ENCODE measurements around the gene TNP2.

Gene TNP2

DNA sequence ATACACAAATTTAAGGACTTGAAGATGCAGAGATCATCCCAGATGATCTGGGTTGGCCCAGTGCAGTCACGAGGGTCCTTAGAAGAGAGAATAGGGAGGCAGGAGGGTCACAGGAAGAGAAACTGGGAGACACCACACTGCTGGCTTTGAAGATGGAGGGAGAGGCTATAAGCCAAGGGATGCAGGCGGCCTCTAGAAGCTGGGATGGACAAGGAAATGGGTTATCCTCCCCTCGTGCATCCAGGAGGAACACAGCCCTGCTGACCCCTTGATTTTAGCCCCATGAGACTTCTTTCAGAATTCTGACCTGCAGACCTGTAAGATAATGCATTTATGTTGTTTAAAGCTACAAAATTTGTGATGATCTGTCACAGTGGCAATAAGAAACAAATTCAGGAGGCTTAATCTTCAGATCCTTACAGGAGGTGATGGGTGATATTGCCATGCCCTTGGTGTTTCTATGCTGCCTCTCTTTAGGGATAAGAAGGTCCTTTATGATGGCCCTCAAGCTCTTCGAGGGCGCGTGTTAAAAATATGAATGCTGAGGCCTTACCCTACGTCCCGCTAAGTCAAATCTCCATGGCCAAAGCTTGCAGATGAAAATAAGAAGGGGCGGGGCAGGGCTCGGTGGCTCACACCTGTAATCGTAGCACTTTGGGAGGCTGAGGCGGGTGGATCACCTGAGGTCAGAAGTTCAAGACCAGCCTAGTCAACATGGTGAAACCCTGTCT lies 8.6 kb upstream of the TNP2 start:
- no peak for DNase-seq (ENCODE audit: low read depth in 2 of 2)

DNA sequence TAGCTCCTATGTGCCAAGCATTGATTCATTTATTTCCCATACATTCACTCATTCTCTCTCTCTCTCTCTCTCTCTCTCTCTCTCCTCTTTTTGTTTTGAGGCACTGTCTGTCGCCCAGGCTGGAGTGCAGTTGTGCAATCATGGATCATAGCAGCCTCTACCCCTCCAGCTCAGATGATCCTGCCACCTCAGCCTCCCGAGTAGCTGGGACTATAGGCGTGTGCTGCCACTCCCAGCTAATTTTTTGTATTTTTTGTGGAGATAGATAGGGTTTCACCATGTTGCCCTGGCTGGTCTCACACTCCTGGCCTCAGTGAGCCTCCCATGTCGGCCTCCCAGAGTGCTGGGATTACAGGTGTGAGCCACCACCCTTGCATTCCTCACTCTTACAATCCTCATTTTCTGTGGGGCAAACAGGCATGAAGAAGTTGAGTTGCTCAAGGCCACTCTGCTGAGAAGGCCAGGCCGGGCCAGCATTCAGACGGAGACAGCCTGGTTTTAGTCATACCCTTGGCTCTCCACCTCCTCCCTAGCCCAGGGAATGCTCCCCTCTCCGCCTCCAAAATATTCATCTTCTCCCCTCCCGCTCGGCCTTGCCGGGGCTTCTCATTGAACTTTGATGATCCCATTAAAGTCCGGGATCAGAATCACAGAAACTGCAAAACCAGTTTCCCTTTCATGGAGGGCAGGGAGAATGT lies 7.9 kb upstream of the TNP2 start:
- DNase-seq (ENCODE audit: low read depth in 2 of 2), result no peak

DNA sequence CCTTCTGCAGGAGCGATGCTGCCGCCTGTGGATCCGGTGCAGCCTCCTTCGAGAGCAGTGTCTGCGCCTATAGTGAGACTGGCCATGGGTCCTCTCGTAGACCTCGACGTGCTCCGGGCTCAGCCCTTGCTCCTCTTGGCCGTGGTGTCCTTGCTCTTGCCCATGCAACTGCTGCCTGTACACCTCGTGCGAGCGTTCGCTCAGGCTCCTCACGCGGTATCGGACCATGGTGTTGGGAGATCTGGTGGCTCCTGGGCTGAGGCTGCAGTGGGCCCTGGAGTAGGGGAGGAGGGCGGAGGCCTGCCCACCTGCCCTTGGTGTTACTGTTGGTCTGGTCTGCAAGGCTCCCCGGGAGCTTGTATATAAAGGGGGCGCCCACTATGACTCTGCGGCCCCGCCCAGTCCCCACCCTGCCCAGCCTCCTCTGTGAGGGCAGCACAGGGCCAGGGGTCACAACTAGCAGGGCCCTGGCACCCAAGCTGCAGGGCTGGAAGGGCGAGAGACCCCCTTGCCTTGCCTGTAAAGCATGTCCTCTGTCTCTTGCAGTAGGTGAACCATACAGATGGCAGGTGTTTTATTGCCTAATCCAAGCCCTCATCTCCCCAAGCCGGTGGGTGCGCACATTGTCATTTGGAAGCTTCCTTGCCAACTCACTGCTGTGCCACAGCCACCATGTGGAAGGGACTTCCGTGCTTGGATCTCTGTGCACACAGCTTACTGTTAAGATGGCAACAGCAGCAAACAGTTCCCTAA lies 7.2 kb upstream of the TNP2 start, which contains the start of gene PRM2:
PRM2 (minus strand) TSS at position 338 of the 753 bp plus-strand sequence; CDS start at position 228, 110 bp downstream.
- DNase-seq (ENCODE audit: low read depth in 2 of 2), result no peak

DNA sequence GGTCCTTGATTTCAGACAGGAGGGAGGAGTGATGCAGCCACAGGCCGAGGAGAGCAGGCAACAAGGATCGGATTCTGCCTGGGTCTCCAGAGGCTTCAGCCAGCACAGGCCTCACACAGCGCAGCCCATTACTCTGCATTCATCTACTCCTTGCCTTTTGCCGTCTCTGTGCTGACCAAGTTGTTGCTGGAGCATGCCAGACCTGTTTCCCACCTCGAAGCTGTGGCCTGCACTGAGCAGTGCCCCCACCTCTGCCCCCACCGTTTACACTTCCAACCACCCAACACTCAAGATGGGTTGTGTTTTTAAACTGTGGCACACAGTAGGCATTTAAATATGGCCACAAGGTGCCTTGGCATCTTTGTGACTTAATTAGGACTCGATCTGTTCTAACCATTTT lies 5.8 kb upstream of the TNP2 start:
- no peak for DNase-seq (ENCODE audit: low read depth in 2 of 2)

DNA sequence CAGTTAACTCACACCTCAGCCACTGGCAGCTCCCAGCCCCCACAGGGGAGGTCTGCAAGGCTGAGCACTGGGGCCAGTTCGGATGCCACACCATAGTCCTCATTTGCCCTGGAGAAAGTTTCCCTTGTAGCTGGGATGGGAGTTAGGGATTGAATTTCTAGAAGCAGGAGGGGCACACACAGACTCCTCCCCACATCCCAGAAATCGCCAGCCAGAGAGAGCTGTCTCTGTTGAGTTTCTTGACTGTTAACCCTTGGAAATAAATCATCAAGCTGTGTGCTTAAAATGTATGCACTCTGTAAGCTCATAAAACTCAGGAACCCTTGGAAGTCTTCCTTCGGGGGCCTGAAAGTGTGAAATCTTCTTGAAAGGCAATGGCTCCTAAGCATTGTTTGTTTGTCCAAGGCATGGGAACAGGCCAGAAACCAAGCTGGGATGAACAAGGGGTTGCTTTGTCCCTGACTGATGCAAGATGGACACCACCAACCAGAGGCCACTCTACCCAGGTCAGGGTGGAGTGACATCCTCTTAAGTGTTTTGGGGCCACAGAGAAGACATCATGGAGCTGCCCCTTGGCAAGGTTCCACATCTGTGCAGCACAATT lies 4.7 kb upstream of the TNP2 start:
- DNase-seq (ENCODE audit: low read depth in 2 of 2), result no peak

DNA sequence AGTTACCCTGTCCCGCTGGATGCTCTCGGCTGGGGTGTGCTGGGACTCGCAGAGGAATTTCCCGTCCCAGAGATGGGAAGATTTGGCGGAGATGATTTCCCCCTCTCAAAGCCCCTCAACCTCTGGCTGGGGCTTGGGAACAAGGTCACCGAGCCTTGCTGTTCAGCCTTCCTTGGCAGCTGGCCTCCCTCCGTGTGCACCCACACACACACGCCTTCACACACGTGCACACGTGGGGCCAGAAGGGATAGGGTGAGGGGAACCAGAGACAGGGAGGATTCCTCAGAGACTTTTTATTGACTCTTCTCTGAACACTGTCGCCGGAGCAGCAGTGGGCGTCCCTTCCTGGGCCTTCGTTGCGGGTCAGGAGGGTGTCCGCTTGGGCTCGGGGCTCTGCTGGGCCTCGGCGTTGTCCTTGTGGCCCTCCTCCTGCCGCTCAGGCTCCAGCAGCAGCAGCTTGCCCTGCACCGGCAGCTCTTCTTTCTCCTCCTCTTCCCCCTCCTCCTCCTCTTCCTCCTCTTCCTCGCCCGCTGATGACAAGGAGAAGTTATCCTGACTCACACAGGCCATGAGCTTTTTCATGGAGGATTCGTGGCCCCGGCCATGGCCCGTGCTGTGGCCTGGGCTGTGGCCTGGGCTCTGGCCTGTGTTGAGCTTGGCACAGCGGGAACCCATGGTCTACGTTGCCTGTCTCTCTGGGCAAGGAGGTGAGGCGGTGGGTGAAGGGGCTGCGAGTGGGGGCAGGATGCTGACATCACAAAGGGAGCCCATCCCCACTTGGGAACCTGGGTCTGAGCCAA lies 4.0 kb upstream of the TNP2 start, which contains the start of gene PRM3:
PRM3 (minus strand) TSS at position 709 of the 800 bp plus-strand sequence; CDS start at position 675, 34 bp downstream.
- DNase-seq (ENCODE audit: low read depth in 2 of 2), result no peak

DNA sequence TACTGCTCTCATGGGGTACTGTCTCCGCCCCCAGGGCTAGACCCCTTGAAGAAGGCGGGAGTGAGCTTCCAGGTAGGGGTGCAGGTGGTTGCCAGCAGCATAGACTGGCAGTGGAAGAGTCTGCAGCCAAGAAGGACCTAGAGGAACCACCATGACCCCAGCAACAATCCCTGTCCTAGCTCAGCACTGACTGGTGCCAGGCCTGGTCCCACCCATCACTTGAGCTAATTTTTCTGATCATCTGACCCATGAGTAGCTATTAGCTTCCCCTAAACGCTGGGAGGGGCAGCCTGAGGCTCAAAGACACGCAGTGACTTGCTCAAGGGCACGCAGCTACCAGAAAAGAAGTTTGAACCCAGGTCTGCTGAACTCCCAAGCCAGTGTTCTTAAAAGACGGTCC lies 3.4 kb upstream of the TNP2 start:
- no peak for DNase-seq (ENCODE audit: low read depth in 2 of 2)

DNA sequence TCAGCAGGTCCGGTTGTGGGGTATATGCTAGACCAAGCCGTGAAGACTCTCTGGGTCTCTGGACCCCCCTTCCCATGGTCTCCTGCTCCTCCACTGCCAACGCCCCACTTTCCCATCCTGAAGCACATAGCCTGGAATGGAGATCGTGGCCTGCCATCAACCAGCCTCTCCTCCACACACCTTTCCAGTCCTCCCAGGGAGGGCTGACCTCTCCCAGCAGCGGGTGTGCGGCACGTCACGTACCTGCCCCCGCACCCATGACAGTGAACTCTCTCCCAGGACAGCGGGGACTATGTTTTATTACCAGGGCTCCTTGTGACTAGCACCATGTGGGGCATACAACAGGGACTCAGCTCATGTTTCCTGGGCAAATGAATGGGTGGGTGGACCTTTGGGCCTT lies 2.5 kb upstream of the TNP2 start:
- DNase-seq (ENCODE audit: low read depth in 2 of 2), result no peak

DNA sequence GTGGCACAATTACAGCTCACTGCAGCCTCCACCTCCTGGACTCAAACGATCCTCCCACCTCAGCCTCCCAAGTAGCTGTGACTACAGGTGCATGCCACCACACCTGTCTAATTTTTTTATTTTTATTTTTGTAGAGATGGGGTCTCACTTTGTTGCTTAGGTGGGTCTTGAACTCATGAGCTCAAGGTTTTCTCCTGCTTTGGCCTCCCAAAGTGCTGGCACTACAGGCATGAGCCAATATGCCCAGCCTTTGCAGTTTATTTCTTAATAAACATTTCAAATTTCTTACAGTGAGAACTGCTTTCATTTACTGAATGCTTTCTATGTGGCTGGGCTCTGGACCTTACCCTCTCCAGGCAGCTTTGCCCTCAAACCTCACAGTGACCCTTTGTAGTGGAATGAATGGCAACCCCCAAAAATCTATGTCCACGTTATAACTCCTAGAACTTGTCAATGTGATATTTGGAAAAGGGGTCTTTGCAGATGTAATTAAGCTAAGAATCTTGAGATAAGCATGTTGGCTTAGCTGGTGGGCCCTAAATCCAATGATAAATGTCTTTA lies 1.6 kb upstream of the TNP2 start:
- no peak for DNase-seq (ENCODE audit: low read depth in 2 of 2)

DNA sequence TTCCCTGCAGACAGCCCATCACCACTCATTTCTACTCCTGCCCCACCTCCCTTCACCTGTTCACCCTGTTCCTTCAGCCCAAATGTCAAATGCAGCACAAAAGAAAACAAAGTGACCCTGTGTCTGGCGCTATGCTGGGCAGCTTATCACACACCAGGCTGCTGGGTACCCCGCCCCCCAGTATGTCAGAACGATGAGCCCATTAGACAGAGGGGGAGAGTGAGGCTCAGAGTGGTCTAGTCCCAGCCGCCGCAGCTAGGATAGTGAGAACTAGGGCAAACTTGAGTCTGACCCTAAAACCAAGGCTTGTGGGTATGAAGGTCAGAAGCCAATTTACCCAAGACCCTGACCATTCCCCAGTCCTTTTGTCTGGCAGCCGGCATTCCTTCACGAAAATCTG lies 4.0 kb downstream of the TNP2 start:
- DNase-seq (ENCODE audit: low read depth in 2 of 2), result no peak

DNA sequence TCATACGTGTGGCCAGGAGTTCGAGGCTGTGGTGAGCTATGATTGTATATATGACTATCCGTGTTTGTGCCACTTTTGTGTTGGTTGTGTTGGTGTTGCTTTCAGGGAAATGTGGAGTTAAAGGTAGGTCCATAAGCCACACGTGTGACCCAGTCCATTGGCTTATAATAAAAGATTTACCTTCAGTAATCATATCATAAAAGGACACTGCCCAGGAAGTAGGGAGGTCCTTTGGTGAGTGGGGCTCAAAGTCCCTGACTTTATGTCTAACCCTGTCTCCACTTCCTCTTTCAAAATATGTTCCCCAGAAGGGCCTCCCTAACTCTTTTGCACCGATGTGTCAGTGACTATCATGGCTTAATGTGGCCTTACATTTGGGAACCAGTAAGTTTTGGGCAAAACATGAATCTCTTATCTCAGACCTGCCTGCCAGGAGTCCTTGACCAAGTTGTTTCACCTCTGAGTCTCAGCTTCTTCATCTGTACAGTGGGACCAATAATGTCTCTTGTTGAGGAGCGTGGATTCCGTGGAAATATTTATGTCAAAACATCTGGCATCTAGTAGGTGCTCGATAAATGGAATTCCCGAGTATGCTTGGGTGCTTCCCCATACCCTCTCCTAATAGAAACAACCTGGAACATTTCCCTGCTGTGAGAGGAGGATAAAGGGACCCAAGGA lies 4.8 kb downstream of the TNP2 start:
- DNase-seq (ENCODE audit: low read depth in 2 of 2), result no peak

DNA sequence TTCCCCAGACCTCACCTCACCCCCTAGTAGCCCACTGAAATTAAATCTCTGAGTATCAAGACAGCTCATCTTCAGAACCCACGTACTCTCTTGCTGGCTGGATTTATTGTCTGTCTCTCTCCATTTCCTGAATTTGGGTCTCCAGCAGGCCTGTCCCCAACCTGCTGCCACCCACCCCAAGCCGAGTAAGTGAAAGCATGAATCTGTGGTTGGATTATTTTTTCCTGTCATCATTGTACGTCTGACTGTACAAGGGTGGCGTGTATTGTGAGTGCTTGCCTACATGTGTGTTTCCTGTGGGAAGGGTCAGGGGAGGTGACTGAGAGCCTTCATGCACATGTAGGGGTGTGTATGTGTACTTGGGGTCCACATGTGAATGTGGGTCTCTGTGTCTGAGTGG lies 5.4 kb downstream of the TNP2 start:
- no peak for DNase-seq (ENCODE audit: low read depth in 2 of 2)

DNA sequence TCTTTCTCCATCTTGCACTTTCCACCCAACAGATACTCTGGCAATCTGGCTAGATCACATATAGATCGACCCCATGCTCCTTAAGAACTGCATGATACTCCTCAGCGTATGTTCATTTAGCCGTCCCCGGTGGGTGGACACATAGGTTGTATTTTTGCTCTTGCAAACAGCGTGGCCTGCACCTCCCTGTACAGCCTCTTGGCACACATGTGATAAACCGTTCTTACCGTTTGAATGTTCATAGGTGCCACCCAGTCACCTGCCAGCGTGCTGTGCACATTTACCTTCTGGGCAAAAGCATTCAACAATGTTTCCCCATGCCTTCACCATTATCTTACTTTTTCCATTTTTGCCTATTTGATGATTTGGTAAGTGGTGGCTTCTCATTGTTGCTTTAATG lies 6.2 kb downstream of the TNP2 start:
- DNase-seq (ENCODE audit: low read depth in 2 of 2), result no peak

DNA sequence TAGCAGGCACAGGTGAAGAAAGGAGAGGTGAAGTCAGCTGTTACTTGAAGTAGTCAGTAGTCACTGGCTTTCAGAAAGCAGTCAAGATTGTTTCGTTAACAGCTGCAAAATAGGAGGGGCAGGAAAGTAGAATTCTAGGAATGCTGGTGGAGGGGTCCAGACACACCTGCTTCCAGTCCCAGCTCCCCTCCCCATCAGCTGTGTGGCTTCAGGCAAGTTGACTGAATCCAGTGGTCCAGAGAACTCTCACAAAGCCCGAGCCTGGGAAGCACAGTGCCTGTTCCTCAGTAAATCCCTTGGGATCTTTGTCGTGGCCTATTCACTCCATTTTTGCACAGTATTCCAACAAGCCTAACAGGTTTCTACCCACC lies 8.5 kb downstream of the TNP2 start:
- no peak for DNase-seq (ENCODE audit: low read depth in 2 of 2)

DNA sequence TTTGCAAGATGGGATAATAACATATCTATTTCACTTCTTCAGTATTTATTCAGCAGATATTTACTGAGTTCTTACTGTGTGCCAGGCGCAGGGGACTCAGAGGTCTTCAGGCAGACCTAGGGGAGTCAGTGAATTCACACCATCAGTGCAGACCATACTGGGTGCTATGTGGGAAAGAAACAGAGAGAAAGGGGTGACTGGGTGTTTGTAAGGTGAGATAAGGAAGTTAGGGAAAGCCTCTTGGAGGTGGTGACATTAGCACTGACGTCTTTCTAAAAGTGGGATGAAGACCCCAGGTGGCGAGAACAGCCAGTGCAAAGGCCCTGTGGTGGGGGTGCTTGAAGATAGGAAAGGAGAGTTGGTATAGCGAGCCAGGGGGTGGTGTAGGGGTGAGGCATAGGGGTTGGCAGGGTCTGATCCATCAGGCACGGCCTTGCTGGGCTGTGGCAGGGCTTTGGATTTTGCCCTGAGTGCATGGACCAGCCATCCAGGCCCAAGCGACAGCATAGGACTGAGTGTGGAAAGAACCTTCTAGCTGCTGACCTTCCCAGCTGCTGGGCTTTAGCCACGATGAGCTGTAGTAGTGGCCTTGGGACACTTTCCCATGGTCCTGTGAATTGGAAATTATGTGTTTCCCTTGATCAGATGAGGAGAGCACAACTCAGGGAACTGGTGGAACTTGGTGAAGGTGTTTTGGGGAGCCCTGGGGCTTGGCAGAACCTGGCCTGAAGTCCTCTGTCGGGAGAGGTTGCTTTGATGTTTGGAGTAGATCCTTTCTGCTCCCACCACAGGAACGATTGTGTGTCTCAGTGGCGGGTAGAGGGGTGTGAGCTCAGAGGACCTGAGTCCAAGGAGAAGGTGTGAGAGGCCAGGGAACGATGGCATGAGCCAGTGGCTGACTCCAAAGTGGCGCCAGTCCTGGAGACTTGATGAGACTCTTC lies 9.2 kb downstream of the TNP2 start:
- DNase-seq (ENCODE audit: low read depth in 2 of 2), result no peak

DNA sequence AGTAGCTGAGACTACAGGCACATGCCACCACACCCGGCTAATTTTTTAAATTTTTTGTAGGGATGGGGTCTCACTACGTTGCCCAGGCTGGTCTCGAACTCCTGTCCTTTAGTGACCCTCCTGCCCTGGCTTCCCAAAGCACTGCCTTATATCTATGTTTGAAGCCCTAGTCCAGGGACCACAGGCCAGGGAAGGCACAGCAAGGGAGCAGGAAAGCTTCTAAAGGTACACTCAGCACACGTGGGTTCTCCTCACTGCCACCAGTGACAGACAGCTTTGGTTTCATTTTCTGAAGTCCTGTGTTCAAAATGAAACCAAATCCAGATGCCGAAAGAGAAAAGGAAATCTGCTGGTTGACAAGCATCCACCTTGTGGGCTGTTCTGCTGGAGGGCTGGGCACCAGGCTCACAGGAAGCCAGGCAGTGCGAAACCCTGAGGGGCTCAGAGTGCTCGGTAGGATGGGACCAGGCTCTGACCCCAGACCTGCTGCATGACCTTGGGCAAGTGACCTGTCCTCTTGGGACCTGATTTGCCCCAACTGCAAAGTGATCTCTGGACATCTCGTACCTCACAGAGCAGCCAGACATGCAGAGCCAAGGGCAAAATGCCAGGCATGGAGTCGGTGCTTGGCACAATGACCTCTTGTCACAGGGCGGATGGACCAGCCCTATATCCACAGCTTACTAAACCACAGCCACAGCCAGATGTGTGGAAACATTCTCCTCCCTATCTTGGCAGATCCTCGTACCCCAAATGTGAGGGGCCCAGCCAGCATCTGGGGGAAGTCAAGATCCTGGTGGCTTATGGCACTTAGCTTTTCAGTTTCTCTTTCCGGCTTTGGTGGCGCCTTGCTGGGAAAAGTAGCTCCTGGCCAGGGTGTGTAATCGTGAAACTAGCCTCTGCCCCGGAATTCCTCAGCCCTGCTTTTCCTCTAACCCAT lies 10.3 kb downstream of the TNP2 start:
- no peak for DNase-seq (ENCODE audit: low read depth in 2 of 2)

DNA sequence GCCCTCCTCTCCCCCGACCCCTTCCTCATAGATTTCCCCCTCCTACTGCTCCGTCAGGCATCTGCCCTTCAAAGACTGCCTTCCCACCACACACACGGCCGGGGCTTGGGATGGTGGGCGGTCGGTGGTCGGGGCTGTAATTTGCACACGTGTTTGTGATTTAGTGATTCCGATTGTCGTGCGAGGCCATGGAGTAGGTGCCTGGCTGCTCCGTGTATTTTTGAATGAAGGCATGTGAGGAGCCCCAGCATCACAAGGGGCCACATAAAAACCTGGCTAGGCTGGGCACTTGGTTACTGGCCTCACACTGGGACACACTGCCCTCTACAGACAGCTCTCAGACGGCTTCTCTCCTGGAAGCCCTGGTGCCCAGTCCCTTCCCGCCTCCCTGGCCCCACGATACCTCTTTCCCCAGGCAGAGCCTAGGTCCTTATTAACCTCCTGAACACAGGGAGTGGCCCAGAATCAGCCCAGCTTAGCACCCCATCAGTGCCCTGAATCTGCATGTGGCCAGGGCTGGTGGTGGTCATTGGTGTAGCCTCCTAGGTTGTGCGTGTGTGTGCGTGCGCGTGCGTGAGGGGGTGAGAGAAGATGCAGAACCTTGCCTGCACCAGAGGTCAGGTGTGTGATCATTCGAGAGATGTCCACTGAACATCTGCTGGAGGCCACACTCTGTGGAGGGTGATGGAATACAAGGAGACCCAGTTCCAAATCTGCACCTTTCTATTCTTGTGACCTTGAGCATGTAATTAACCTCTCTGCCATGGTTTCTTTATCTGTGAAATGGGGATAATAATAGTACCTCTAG lies 11.8 kb downstream of the TNP2 start:
- peak; percentile 49 to 53 for DNase-seq (ENCODE audit: low read depth in 2 of 2)
